HG03066 (cell line): Measurements from ENCODE around the gene ZFP36L2.

Experiments
- ATAC-seq: cut with Tn5 transposase; IDR thresholded peaks from one replicate; pipeline ENCODE4 v1.9.1; 2021; ENCODE audit warnings: low read depth; ENCODE audit not compliant: unreplicated experiment

ZFP36L2 gene

GRCh38 chr2:43224131-43224570 is 2.3 kb downstream of the ZFP36L2 start:
- ATAC-seq: no peak

- no peak for ATAC-seq
Measured at GRCh38 chr2:43223521-43224001, 2.8 kb downstream of the ZFP36L2 start.

GRCh38 chr2:43222475-43223309 is 3.7 kb downstream of the ZFP36L2 start:
- ATAC-seq: no peak

DNA sequence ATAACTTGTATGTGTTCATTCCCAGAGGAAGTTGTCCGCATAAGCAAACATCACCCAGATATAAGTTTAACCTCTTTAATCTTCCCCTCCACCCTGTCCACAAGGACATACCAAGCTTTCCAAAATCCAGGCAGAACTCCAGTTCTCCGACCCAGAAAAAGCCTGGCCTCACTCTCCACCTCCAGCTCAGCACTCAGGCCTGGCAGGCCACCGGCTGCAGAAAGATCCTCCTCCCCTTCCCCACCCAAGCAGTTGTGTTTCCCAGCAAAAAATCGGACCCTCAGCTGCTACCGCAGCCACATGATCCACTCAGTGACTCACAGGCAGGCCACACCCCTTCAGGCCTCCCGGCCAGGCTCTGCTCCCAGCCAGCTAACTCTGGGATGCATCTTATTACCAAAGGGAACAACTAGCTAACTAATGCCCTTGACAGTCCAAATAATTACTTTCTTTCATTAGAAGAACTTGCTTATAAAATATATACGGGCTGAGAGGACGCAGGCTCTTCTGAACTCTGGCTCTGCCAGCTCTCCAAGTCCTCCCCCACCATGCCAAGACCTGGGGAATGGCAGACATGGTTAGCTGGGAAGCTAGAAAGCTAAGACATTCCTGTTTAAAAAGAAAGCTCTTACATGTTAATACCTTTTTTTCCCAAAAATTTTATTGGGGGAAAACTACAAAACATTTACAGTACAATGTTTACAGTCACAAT is 4.5 kb downstream of the ZFP36L2 start:
- ATAC-seq: no peak

- no peak for ATAC-seq
Measured at GRCh38 chr2:43221124-43221762, 5.2 kb downstream of the ZFP36L2 start.

- no peak for ATAC-seq
Measured at GRCh38 chr2:43220760-43221123, 5.7 kb downstream of the ZFP36L2 start.

DNA sequence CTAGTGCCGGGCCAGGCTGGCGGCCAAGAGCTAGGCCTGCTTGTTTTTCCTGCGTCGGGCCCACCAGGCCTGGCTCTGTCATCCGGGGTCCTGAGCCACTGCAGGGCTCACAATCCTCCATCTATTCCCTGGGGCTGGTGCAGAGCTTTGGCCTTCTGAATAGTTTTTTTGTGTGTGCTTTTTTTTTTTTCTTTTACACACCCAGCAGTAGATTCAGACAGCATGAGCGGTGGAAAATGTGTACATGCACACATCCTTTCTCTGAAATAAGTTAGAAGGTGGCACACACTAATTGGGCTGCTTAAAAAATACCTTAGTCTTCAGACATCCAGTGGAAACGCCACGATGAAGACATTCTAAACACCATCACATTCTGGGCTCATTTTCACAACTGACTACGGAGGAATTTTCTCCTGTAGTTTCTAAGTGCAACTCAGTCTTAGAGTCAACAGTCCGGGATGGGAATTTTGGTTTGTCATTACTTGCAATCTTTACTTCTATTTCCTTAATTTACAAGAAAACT is 6.1 kb downstream of the ZFP36L2 start:
- ATAC-seq: no peak

DNA sequence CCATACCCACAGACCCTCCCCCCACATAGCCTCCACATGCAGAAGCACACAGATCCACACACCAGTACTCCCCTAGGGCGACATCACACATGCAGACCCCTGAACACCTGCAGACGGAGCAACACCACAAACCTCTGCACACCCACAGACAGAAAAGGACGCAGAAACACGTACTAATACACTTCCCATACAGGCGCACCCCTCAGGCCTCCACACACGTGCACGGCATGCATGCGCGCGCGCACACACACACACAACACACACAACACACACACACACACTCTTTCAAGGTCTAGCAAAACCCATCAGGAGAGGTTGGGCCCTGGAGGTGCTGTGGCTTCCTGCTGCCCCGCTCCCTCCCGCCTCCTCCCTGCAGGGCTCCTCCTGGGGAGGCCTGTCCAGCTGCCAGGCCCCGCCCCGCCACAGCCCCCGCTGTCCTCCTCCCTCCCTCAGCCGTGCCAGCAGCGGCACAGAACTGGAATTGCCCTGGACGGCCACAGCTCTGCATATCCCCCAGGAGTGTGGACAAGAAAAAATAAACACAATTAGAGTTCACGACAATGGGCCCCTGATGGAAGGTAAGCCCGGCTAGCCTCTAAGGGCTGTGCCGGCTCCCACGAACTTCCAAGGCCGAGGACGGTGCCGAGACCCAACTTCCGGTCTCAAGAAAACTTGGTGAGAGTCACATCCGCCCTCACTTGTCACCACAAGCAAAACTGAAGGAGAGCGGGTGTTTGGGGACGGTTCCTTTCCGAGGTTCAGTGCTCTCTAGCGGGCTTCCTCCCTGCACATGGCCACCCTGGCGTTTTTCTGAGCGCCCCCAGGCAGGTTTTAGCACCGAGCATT is 6.8 kb downstream of the ZFP36L2 start:
- ATAC-seq: peak; percentile 51

DNA sequence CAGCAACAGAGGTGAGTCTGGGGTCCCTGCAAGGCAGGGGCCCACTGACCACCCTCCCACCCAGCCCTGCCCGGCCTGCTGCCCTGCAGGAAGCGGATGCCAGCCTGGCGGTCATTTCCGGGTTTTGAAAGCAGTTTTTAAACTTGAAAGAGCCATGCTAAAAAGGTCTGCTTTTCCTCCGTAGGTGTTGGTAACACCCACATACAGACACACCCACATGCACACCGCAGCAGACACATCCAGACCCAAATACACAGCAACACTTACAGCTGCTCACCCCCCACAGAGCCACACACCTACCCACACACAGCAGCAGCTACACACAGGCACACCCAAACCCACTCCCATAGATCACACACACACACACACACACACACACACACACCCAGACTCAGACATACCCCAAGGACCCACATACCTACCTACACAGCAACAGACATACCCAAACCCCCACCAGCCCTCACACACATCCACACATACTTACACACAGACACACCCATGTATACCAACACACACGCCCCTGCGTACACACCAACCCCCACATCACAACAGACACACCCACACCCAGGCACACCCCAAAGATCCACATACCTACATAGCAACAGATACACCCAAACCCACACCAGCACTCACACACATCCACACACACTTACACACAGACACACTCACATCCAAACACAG is 7.6 kb downstream of the ZFP36L2 start:
- peak; percentile 36 for ATAC-seq

- ATAC-seq: no peak
Measured at GRCh38 chr2:43218155-43218701, 8.2 kb downstream of the ZFP36L2 start.

GRCh38 chr2:43217228-43218154 is 8.9 kb downstream of the ZFP36L2 start:
- ATAC-seq: no peak

DNA sequence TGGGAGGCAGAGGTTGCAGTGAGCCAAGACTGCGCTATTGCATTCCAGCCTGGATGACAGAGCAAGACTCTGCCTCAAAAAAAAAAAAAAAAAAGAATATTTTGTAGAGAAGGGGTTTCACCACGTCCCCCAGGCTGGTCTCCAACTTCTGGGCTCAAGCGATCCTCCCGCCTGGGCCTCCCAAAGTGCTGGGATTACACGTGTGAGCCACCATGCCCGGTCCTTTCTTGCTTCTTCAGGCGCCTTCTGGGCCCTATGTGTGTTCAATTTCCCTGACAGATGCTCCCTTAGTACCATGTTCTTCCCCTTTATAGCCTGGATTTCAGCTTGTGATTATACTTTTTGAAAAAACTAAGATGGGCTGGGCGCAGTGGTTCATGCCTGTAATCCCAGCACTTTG is 9.8 kb downstream of the ZFP36L2 start:
- no peak for ATAC-seq

- ATAC-seq: no peak
Measured at GRCh38 chr2:43215673-43216255, 10.6 kb downstream of the ZFP36L2 start.

DNA sequence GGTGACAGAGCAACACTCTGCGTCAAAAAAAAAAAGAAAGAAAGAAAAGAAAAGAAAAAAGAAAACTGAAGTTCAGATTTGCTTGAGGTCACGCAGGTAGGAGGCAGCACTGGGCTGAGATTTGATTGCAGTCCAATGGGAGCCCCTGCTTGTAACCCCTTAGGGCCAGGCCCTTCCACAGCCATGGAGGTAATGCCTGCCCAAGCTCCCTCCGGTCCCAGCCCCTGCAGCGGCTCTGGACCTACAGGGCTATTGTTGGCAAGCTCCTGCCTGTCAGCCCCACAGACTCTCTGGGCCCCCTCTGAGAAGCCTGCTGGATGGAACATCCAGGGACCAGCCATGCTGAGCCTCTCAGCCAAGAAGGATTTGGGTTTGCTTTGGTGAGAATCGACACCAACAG is 12.2 kb downstream of the ZFP36L2 start:
- ATAC-seq: no peak

GRCh38 chr2:43212931-43213330 is 13.5 kb downstream of the ZFP36L2 start:
- no peak for ATAC-seq

- ATAC-seq: no peak
Measured at GRCh38 chr2:43212216-43212835, 14.1 kb downstream of the ZFP36L2 start.

DNA sequence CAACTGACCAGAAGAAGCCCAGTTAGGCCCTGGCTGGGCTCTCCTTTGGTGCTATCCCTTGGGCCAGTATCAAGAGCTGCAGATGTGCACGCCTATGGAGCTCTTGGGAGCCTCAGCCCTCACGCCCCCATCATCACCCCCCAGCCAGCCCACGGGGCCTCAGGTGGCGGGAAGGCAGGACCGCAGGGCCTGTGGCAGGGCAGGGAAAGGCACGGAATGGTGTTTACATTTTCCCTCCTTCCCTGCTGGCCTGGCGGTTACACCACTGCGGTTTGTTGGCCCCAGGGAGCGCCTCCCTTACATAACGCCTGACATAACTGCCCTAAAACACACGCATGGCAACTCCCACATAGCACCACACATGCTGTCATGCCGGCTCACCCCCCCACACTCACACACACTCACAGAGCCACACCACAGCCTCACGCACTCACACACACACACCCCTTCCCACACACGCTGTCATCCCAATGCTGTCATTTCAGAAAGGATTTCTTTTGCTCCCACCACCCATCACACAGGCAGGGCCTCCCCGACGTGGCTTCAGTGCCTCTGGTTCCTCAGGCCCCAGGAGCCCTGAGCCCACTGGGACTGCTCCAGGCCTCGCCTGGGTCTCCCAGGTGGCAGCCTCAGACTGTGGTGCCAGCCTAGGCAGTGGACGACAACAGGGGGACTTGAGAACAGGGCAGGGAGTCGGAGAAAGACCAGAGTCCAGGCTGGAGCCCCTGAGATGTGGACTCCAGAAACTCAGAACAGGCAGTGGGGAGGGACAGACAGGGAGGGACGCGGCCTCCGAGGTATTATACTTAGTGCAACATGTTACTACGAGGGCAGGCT is 15.7 kb downstream of the ZFP36L2 start:
- ATAC-seq: no peak
